Prostate gland (tissue), 2 donors: ENCODE results near the gene SAP30BP. TPM values are rescaled to one million over a fixed set of nuclear protein-coding genes. Genes with fewer than 3 reads are reported as not detected.

Source experiments
- DNase-seq: peaks from one replicate; pipeline ENCODE4 v3.0.0-alpha.2; 2019; ENCODE audit warnings: low spot score
- H3K27ac ChIP-seq, 2 donors: fragments of 200-600 bp; sonication (generic); 2 replicates each; pipeline ENCODE4 v1.5.1; 2017 to 2019
- H3K27me3 ChIP-seq: fragments of 200-600 bp; sonication (generic); replicated peaks from 2 replicates; pipeline ENCODE4 v1.5.1; 2019; ENCODE audit not compliant: insufficient read depth
- H3K36me3 ChIP-seq, 2 donors: fragments of 200-600 bp; sonication (generic); 1 replicate in 1 of 2; 2 replicates in 1 of 2; pipeline versions ENCODE4 v1.5.1 to v1.8.1; 2017 to 2019
- H3K4me1 ChIP-seq: fragments of 200-600 bp; sonication (generic); replicated peaks from 2 replicates; pipeline ENCODE4 v1.5.1; 2019
- H3K4me3 ChIP-seq, 2 donors: fragments of 200-600 bp; sonication (generic); 2 replicates each; pipeline ENCODE4 v1.5.1; 2017 to 2019
- H3K9me3 ChIP-seq: fragments of 200-600 bp; sonication (generic); 2 replicates; pipeline ENCODE4 v1.5.1; 2017
- POLR2A ChIP-seq: fragments of 450-650 bp; IDR thresholded peaks from one replicate; pipeline ENCODE4 v1.6.1; 2016; ENCODE audit warnings: antibody characterized with exemption, mild to moderate bottlenecking
- POLR2AphosphoS5 ChIP-seq: sonication (generic); formaldehyde crosslinking; IDR thresholded peaks from one replicate; pipeline ENCODE4 v1.6.1; 2017; ENCODE audit warnings: antibody characterized with exemption
- WGBS: methylation state at CpG from one replicate; pipeline ENCODE4 v1.1.5; 2018; 5-methylcytosine and 5-hydroxymethylcytosine counted together
- intact Hi-C: fragments of 100-400 bp; cut with DNase I; formaldehyde crosslinking; loops from one replicate; pipeline ENCODE4 v1.14.2; 2022
- total RNA-seq, 2 donors: library from RNA; depleted of rRNA; stranded (reverse); fragments of >200 nt; gene quantifications; one replicate each; pipeline ENCODE4 v1.1.0, GENCODE V29; 2016
- TF ChIP-seq, protein P1 (sequence below), 4 experiments: fragments of 200-600 bp in 2 of 4; fragments of 450-650 bp in 2 of 4; sonication (generic) in 2 of 4; IDR thresholded peaks; 1 replicate in 3 of 4; 2 replicates in 1 of 4; pipeline ENCODE4 v1.5.1; 2016 to 2019; ENCODE audit warnings: antibody characterized with exemption in 4 of 4, mild to moderate bottlenecking in 2 of 4, moderate library complexity in 2 of 4

The SAP30BP gene
- total RNA-seq, 2 donors from 2014 or later = 50.4 to 72.3 TPM

DNA sequence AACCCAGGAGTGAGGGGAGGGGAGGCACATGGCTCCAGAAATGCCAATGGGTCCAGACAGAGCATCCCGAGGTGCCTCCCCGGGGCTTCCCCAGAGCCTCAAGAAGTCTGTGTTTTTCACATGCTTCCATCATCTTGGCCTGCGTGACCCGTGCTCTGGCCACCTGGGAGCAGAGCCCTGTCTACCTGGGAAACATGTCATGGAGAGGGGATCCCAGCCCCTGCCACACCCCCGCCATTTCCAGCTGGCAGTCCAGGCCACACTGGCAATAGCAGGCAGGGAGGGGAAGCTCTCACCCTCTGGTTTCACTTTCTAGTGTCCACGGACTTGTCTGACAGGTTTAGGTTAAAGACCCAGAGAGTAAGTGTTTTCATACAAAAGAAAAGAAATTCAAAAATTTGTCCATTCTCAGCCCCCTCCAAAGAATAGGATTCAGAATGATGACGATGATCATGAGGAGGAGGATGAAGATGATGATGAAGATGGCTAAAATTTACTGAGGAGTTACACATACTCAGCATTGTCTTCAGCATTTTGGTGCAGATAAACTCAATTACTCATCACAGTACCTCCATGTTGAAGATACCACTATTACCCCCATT, 24.9 kb upstream of the SAP30BP start:
- WGBS = 50% methylated on average over 7 of the region's 7 CpGs
- H3K4me3 ChIP-seq = no peak overlapping the region
- H3K9me3 ChIP-seq = no peaks in the 10 kb centered on the region
- TF ChIP-seq POLR2A = no peak
- TF ChIP-seq POLR2AphosphoS5 = peak; percentile 41
- TF ChIP-seq, protein P1, sequence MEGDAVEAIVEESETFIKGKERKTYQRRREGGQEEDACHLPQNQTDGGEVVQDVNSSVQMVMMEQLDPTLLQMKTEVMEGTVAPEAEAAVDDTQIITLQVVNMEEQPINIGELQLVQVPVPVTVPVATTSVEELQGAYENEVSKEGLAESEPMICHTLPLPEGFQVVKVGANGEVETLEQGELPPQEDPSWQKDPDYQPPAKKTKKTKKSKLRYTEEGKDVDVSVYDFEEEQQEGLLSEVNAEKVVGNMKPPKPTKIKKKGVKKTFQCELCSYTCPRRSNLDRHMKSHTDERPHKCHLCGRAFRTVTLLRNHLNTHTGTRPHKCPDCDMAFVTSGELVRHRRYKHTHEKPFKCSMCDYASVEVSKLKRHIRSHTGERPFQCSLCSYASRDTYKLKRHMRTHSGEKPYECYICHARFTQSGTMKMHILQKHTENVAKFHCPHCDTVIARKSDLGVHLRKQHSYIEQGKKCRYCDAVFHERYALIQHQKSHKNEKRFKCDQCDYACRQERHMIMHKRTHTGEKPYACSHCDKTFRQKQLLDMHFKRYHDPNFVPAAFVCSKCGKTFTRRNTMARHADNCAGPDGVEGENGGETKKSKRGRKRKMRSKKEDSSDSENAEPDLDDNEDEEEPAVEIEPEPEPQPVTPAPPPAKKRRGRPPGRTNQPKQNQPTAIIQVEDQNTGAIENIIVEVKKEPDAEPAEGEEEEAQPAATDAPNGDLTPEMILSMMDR (IDR thresholded peaks at IDR 0.05) = no peak
- peaks cover 20% of the 10 kb centered on the region for H3K4me1 ChIP-seq
- no peaks in the 10 kb centered on the region for H3K27me3 ChIP-seq
- H3K27ac ChIP-seq = peak overlapping the region; percentile 58 to 66
- H3K36me3 ChIP-seq = no peaks in the 10 kb centered on the region
- DNase-seq = peak; percentile 57
- intact Hi-C loops = no loop called here

DNA sequence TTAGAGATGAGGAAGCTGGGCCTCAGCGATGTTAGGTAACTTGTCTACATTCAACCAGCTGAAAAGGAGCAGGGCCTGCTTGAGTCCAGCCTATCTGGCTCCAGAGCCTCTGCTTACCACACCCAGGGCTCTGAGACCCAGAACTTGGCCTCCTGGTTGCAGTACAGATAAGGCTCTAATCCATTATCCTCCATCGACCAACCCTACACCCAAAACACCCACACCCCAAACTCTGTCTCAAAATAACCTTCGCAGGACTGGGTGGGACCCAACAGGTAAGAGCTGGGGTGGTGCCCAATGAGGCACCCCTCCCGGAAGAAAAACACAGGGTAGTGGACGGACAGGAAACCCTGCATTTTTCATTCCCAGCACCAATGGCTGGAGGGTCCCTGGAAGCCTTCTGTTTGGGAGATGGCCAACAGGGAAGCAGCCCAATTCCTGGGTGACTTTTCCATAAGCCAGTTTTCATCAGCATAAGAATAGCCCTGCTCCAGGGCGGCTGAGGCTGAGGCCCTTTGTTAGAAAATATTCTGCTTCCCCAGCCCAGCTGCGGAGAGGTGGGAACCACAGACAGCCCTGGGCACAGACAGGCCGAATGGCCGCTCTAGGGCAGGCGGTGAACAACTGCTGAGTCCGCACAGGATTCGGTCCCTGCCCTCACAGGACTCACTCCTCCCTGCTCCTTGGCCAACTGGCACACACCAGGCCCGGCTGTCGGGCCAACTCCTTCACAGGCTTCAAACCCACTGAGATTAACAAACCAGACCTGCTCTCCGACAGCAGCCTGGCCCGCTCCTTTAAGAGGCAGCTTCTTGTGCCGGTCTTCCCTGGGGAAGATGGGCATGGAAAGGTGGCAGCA, 24.1 kb upstream of the SAP30BP start:
- no peak for TF ChIP-seq POLR2AphosphoS5
- TF ChIP-seq, protein P1 (IDR thresholded peaks at IDR 0.05) = no peak
- TF ChIP-seq POLR2A = no peak
- no peak for DNase-seq
- Histone ChIP-seq H3K36me3 (no peaks in the 10 kb centered on the region), H3K27me3 (no peaks in the 10 kb centered on the region), H3K4me1 (peaks cover 20% of the 10 kb centered on the region), H3K27ac (peak overlapping the region; percentile 58 to 66), H3K9me3 (no peaks in the 10 kb centered on the region), H3K4me3 (no peak overlapping the region)
- intact Hi-C loops = no loop called here
- WGBS = 77% methylated on average over 17 of the region's 17 CpGs

DNA sequence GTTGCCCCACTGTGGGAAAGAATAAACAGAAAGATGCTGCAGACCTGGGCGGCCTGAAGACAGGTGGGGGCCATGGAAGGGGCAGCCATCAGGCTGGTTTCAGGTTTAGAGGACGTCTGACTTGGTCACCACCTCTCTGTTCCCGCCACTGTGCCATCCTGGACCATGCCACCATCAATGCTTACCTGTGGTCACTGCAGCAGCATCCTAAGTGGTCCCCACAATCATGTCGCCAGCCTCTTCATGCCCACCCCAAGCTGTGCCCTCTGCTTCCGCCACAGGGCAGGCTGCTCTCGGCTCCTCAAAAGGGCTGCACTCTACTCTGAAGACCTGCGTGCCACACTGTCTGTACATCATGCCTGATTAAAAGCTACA, 23.5 kb upstream of the SAP30BP start:
- no peaks in the 10 kb centered on the region for H3K9me3 ChIP-seq
- 88% methylated on average over 7 of the region's 7 CpGs for WGBS
- H3K4me3 ChIP-seq = no peak overlapping the region
- no peak for DNase-seq
- peak overlapping the region; percentile 58 to 66 for H3K27ac ChIP-seq
- H3K4me1 ChIP-seq = peaks cover 20% of the 10 kb centered on the region
- TF ChIP-seq, protein P1 (IDR thresholded peaks at IDR 0.05) = no peak
- no peak for TF ChIP-seq POLR2AphosphoS5
- TF ChIP-seq POLR2A = no peak
- intact Hi-C loops = no loop called here
- no peaks in the 10 kb centered on the region for H3K36me3 ChIP-seq
- H3K27me3 ChIP-seq = no peaks in the 10 kb centered on the region

DNA sequence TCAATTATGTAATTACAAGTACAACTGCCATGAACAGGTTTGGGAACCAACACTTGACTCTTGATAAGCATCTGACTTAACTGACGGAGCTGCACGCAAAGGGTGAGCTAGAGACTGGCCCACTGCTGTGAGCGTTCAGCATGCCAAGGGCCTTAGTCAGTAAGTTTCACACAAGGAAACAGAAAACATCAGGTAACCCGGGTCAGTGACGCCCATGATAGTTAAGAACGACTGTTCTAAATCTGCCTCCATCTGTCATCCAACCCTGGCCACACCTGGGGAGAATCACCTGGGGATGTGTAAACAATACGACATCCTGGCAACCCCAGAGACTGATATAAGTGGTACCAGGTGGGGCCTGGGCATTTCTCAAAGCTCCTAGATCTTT, 21.6 kb upstream of the SAP30BP start:
- no peaks in the 10 kb centered on the region for H3K9me3 ChIP-seq
- intact Hi-C loops = no loop called here
- 48% methylated on average over 7 of the region's 7 CpGs for WGBS
- H3K27ac ChIP-seq = peak overlapping the region; percentile 33 to 67
- no peak overlapping the region for H3K4me3 ChIP-seq
- no peaks in the 10 kb centered on the region for H3K27me3 ChIP-seq
- peak; percentile 58 for DNase-seq
- peaks cover 15% of the 10 kb centered on the region for H3K4me1 ChIP-seq
- H3K36me3 ChIP-seq = peaks cover 0 to 6% of the 10 kb centered on the region in 2 donors
- peak; percentile 27 for TF ChIP-seq POLR2A
- peak; percentile 57 for TF ChIP-seq POLR2AphosphoS5
- TF ChIP-seq, protein P1 (IDR thresholded peaks at IDR 0.05) = no peak
